ENCODE measurements around the gene CRYGS.
"Not testable (repeated sequence)": the region's sequence is repeated elsewhere in the genome, so short reads cannot be mapped to it uniquely, and the experiment has no call there.

Gene CRYGS

DNA sequence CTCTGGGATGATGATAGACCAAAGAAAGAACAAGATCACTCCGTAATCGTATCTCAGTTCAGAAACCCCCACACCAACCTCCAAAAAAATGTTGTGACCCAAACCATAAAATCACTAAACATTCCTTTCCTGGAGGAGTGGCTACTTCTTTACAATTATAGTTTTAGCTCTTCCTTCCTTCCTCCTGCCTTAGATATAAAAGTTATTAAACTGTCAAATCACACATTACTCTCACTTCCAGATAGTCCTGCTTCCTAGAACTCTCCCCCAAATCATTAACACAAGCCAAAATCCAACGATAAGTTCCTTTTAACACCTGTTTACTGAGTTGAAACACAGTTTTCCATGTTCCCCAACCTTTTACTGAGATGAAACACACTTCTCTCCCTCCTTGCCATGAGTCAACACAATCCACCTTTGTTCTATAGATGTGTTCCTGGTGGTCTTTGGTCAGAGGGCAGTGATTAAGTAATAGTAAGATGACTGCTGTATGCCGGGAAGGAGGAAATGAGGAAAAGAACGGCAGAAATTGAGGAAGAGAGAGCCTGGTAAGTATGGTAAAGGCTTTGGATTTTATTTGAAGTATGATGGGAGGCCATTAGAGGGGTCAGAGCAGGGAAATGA, 8.3 kb upstream of the CRYGS start:
- DNase-seq = no peak

GRCh38 chr3:186551387-186551786, 7.2 kb upstream of the CRYGS start:
- no peak for DNase-seq

GRCh38 chr3:186549497-186549896, 5.3 kb upstream of the CRYGS start:
- no peak for DNase-seq

DNA sequence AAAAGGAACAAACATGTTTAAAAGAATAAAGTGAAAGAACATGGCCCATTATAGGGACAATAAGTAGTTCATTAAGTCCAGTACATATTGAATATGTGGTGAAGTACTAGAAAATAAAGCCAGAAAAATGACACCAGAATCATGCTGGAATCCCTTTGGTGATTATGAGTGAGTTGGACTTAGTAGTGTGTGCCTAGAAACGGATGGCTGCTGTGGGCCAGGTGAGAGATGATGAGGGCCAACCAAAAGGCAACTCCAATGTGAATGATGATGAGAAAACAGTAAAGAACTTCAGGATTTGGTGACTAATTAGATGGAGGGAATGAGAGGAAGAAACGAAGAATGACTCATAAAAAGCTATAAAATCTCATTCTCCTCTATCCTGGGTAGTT, 3.3 kb downstream of the CRYGS start:
- no peak for DNase-seq

DNA sequence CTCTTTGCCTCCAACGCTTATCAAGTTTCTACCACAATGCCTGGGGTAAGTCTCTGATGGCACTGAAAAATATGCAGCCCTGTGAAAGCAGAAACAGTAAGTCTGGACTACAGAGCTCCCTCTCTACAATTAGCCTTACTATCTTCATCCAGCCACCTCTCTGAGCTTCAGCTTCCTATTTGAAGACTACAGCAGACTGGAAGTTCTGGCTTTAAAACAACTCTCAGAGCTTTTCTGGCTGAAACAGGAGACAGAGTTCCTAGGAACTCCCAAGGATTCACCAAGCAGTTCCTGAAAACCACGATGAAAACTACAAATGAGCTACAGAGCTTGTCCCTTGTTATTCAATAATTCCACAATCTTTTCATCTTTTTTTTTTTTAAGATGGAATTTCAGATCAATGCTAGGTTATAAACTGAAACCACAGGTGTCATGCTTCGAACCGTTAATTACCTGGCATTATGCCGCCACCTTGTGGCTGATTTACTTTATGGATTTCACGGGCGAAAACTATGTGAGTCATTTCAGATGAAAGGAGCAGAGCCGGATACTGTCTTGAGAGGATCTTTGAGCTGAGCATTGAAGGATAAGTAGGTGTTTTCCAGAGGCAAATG, 3.9 kb downstream of the CRYGS start:
- peak in 47 of 56 donors; percentile 1 to 90 (median 47) for DNase-seq

GRCh38 chr3:186538779-186539178, 5.4 kb downstream of the CRYGS start:
- DNase-seq = no peak

- no peak for DNase-seq
Observed at GRCh38 chr3:186536883-186537844, 7.0 kb downstream of the CRYGS start.

DNA sequence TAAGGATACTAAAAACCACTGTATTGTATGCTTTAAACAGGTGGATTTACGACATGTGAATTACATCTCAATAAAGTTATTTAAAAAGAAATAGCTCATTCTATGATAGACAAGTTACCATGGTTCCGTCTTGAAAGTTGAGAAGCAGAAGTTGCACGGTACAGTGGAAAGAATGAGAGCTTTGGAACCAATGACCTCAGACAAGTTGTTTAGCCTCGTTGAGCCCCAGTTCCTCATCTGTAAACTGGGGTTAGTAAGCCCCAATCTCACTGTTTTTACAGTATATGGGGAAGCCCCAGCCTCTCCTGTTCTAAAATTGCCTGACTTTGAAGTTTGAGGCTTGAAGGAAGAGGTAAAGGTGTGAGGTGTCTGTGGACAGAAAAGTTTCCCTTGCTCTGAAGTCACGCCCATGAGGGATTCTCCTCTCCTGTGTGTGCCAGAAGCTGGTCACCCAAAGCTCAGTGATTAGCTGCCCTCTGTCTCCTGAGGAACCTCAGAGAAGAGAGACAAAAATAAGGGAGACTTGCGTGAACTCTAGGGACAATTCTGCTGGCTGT, 10.0 kb downstream of the CRYGS start:
- no peak for DNase-seq

DNA sequence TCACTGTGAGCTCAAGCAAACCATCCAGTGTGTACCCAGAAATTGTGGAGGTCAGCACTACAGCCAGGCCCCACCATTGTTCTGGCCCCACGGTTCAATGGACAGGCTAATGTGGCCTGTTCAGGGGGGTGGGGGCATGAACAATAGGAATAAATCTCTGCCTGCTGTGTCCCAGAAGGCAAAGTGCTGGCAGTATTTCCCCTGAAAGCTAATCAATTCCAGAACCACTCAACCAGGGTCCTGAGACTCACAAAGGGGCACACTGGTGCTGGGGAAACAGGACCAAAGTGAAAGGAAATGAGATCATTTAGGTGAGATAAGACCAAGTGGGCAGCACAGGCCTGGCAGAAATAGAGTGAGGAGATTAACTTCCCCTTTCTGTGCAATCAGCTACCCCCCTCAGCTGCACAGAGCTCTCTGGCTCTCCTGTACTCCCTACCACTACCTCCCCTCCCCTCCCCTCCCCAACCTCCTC, 11.5 kb downstream of the CRYGS start:
- no peak for DNase-seq

- not testable (repeated sequence) for DNase-seq
Observed at GRCh38 chr3:186531694-186532093, 12.5 kb downstream of the CRYGS start.

DNA sequence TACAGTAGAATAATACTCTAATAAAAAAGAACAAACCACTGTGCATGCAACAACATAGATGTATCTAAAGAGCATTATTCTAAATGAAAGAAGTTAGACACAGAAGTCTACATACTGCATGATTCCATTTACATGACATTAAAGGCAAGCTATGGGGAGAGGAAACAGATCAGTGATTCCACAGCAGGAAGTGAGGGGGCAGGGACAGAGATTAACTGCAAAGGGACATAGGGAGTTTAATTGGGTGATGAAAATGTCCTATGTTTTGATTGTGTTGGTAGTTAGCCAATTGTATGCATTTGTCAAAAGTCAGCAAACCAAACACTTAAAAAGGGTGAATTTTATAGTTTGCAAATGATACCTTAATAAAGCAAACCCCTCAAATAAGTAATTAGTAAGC, 13.8 kb downstream of the CRYGS start:
- no peak for DNase-seq

- no peak for DNase-seq
Observed at GRCh38 chr3:186529201-186529999, 14.8 kb downstream of the CRYGS start.

DNA sequence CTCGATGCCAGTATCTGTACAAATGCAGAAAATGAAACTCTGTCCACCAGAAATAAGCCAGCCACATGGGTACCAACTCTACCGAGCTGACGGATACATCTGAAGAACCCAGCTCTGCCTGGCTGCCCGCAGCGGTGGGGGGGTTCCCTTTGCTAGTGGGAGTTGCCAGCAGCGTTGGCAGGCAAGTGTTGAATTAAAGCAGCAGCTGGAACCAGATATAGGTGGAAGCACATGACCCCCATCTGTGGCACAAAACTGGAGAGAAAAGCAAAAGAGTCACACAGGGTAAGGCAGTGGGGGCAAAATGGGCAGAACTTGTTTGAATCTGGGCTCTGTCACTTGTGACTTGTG, 17.9 kb downstream of the CRYGS start:
- no peak for DNase-seq

GRCh38 chr3:186525369-186526255, 18.6 kb downstream of the CRYGS start:
- no peak for DNase-seq

GRCh38 chr3:186524616-186525015, 19.6 kb downstream of the CRYGS start:
- no peak for DNase-seq

GRCh38 chr3:186523434-186523833, 20.7 kb downstream of the CRYGS start:
- no peak for DNase-seq

GRCh38 chr3:186523022-186523421, 21.2 kb downstream of the CRYGS start:
- DNase-seq = no peak

DNA sequence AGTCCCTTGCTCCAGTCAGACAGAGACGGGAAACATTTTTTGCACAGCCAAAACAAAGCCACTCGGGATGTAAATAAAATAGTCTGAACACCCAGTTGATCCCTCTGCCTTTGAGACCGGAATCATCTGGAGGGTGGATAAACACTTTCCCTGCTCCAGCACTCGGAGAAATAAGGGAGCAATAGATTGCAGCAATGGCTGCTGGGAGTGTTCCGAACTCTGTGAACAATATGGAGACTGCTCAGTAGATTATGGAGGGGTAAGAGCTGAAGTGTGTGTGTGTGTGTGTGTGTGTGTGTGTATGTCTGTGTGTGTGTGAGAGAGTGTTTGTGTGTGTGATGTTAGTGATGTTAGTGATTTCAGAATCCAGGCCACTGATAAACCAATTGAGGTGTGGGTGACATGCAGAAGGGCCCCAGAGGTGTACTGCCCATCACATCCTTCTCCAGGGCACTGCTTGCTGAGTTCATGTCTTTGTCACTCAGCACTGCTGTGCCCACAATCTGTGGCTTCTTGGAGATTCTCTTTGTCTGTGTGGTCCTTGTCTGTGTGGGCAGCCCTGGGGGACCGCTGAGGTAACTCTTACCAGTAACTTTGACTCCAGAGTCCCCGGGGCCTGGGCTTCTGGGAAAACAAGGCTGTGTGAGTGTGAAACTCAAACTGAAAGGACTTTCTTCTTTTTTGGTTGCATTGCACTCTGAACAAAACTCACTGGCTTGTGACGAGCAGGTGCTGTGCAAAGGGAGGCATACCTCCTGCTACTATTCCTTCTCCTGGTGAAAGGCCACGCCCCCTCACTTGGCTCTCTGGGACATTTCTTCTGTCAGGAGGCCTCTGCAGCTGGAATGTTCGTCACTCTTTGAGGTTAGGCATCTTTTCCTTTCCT, 23.0 kb downstream of the CRYGS start:
- DNase-seq = peak in 1 of 56 donors; percentile 12

- DNase-seq = no peak
Observed at GRCh38 chr3:186520431-186520830, 23.7 kb downstream of the CRYGS start.

All from nucleus accumbens (tissue), 56 donors.